ENCODE results near the gene SCLT1.
"Not testable (repeated sequence)": the region's sequence is repeated elsewhere in the genome, so short reads cannot be mapped to it uniquely, and the experiment has no call there.

Gene SCLT1

DNA sequence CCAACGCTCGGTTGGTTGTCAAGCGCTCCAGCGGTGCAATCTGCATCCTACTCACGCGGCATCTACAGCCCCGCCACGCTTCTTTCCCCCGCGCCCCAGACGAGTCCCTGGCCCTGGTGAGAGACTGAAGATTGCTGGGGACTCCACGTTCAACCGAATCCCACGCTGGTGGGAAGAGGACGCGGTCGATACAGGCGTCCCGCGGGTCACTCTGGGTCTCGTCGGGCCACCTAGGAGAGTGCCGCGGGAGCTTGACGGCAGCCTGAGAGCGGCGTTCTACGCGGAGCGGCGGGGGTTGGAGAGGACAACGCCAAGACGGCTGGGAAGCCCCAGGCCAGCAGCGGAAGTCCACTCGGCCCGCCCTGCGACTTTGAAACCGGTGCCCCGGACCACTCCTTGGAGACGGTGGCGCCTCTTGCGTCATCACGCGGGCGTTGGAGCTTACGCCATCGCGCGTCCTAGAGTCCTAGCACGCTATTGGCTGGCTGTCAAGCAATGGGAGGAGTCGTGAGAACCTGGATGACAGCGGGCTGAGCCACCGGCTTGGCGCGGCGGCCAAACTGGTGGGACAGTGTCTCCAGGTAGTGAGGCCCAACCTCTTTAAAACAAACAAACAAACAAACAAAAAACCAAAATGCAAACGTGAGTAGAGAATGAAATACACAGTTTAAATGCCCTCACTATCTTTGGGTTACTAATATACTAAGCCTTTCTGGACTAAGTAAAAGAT is at the start of gene SCLT1:
TSS of gene SCLT1 (minus strand) at position 349 of the 730 bp plus-strand sequence. CDS start 436 bp downstream, outside the sequence.
- peak; percentile 95 for DNase-seq (ENCODE audit: low read depth, low spot score)
- no peak within 1 kb of the TSS for H3K27ac ChIP-seq (ENCODE audit: low read length)
- H3K36me3 ChIP-seq (ENCODE audit: control insufficient read depth, insufficient read depth, low read length), result no peaks in the 10 kb centered on the region
- H3K4me1 ChIP-seq (ENCODE audit: control insufficient read depth, insufficient read depth, low read length), result no peaks in the 10 kb centered on the region
- no peaks in the 10 kb centered on the region for H3K27me3 ChIP-seq (ENCODE audit: control insufficient read depth, insufficient read depth, low read length)
- H3K4me3 ChIP-seq (ENCODE audit: low read length), result peak within 1 kb of the TSS; percentile 70; the same call in 1 of the 2 replicates
- H3K9me3 ChIP-seq (ENCODE audit: control insufficient read depth, insufficient read depth, low read length), result no peaks in the 10 kb centered on the region
- no CpG with 5 or more reads among the region's 57 CpGs for WGBS (ENCODE audit: insufficient coverage, insufficient read length)

DNA sequence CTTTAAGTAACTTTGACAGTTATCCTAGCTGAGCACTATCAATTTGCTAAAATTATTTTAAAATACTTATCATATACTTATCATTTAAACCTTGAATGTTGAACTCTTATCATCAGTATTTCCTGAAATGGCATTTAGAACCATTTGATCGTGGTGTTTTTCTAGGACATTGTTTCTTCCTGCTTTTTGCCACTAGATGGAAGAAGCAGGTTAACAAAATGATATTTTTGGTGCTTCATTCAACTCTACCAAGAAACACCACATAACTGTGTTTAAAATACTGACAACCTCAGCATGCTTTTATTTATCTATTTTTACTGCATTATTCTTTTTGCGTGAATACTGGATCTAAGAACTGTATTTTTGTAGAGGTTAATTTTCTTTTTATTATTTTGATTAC is 47.2 kb upstream of the SCLT1 start:
- no peaks in the 10 kb centered on the region for H3K36me3 ChIP-seq (ENCODE audit: control insufficient read depth, insufficient read depth, low read length)
- whole genome bisulfite sequencing (ENCODE audit: insufficient coverage, insufficient read length), result no CpG with 5 or more reads among the region's 2 CpGs
- H3K27me3 ChIP-seq (ENCODE audit: control insufficient read depth, insufficient read depth, low read length), result no peaks in the 10 kb centered on the region
- no peak overlapping the region for H3K27ac ChIP-seq (ENCODE audit: low read length)
- no peak overlapping the region for H3K4me3 ChIP-seq (ENCODE audit: low read length)
- no peaks in the 10 kb centered on the region for H3K4me1 ChIP-seq (ENCODE audit: control insufficient read depth, insufficient read depth, low read length)
- no peaks in the 10 kb centered on the region for H3K9me3 ChIP-seq (ENCODE audit: control insufficient read depth, insufficient read depth, low read length)
- DNase-seq (ENCODE audit: low read depth, low spot score), result no peak

DNA sequence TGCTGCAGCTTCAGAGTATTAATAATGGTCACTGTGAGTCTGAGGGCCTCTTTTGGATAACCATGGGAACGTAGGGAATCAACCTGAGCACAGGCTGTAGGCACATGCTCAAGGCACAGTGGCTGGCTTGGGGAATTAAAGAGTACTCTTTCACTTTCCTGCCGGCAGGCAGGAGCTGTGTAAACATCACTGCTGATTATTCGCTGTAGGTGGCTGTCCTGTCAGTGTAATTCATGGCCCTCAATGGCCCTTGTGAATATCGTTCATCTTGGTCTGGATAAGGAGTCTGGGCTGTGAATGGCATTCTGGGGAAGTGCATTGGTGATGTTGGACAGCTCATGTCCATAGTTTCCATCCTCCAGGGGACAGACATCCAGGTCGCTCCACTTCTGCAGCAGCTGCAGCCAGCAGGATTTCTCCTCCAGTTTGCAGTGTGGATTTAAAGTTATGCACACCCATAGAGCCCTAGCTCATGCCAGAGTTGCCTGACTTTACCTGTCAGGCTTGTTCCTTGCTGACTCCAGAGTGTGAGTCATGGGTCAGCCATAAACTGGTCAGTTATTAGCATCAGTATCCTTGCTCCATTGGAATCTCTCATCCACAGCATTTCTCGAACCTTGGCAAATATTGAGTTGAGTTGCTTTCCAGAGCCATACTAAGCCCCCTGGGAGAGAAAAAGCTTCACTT is 45.6 kb upstream of the SCLT1 start:
- no CpG with 5 or more reads among the region's 6 CpGs for WGBS (ENCODE audit: insufficient coverage, insufficient read length)
- Histone ChIP-seq H3K4me1 (ENCODE audit: control insufficient read depth, insufficient read depth, low read length) (no peaks in the 10 kb centered on the region), H3K9me3 (ENCODE audit: control insufficient read depth, insufficient read depth, low read length) (no peaks in the 10 kb centered on the region), H3K27me3 (ENCODE audit: control insufficient read depth, insufficient read depth, low read length) (no peaks in the 10 kb centered on the region), H3K27ac (ENCODE audit: low read length) (no peak overlapping the region), H3K36me3 (ENCODE audit: control insufficient read depth, insufficient read depth, low read length) (no peaks in the 10 kb centered on the region), H3K4me3 (ENCODE audit: low read length) (no peak overlapping the region)
- DNase-seq (ENCODE audit: low read depth, low spot score), result no peak

DNA sequence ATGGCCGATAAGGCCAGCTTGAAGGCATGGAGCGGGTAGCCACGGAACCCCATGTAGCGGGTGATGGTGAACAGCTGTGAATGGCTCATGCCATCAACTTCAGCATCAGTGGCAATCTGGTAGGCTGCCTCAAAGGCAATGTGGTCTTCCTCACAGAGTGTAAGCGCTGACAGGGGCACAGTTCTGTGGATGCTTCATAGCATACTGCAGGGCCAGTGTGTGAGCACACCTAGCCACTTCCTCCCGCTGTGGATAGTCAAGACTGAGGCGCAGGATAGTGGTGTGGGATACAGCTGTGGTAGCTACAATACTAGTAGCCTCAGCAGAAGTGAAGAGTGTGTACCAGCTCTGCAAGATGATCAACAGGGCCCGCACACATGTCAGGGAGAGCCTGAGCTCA is 43.1 kb upstream of the SCLT1 start:
- WGBS (ENCODE audit: insufficient coverage, insufficient read length), result no CpG with 5 or more reads among the region's 8 CpGs
- no peak for DNase-seq (ENCODE audit: low read depth, low spot score)
- no peak overlapping the region for H3K27ac ChIP-seq (ENCODE audit: low read length)

DNA sequence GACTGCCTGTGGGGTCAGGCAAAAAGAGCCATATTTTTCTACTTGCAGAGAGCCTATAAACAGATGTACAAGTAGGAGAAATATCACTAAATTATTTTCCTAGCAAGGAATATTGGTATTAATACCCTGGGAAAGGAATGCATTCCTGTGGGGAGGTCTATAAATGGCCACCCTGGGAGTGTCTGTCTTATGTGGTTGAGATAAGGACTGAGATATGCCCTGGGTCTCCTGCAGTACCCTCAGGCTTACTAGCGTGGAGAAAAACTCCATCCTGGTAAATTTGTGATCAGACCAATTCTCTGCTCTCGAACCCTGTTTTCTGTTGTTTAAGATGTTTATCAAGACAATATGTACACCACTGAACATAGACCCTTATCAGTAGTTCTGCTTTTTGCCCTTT is 38.0 kb upstream of the SCLT1 start:
- Histone ChIP-seq H3K36me3 (ENCODE audit: control insufficient read depth, insufficient read depth, low read length) (no peaks in the 10 kb centered on the region), H3K27me3 (ENCODE audit: control insufficient read depth, insufficient read depth, low read length) (no peaks in the 10 kb centered on the region), H3K27ac (ENCODE audit: low read length) (no peak overlapping the region), H3K4me1 (ENCODE audit: control insufficient read depth, insufficient read depth, low read length) (no peaks in the 10 kb centered on the region), H3K9me3 (ENCODE audit: control insufficient read depth, insufficient read depth, low read length) (no peaks in the 10 kb centered on the region), H3K4me3 (ENCODE audit: low read length) (no peak overlapping the region)
- no peak for DNase-seq (ENCODE audit: low read depth, low spot score)
- no CpG with 5 or more reads among the region's 2 CpGs for WGBS (ENCODE audit: insufficient coverage, insufficient read length)

More for the DNA sequence above, 43.1 kb upstream of the SCLT1 start:
- no peaks in the 10 kb centered on the region for H3K27me3 ChIP-seq (ENCODE audit: control insufficient read depth, insufficient read depth, low read length)
- H3K4me3 ChIP-seq (ENCODE audit: low read length), result no peak overlapping the region
- no peaks in the 10 kb centered on the region for H3K4me1 ChIP-seq (ENCODE audit: control insufficient read depth, insufficient read depth, low read length)
- H3K36me3 ChIP-seq (ENCODE audit: control insufficient read depth, insufficient read depth, low read length), result no peaks in the 10 kb centered on the region
- no peaks in the 10 kb centered on the region for H3K9me3 ChIP-seq (ENCODE audit: control insufficient read depth, insufficient read depth, low read length)

DNA sequence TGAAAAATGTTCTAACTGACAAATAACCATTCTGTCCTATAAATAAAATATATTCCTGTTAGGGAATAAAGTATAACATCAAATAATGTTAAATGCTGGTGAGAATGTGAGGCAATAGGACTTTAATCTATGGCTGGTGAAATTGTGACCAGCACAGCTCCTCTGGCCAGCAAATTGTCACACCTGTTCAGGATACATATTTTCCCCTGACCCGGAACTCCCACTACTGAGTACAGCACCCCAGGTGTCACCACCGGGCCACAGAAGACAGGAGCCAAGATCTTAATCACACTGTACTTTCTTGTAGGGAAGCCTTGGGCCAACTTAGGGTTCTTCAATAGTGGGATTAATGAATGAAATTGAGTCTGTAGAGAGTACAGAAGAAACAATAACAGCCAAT is 35.8 kb upstream of the SCLT1 start:
- H3K9me3 ChIP-seq (ENCODE audit: control insufficient read depth, insufficient read depth, low read length), result no peaks in the 10 kb centered on the region
- H3K27me3 ChIP-seq (ENCODE audit: control insufficient read depth, insufficient read depth, low read length), result no peaks in the 10 kb centered on the region
- no peaks in the 10 kb centered on the region for H3K4me1 ChIP-seq (ENCODE audit: control insufficient read depth, insufficient read depth, low read length)
- no peak for DNase-seq (ENCODE audit: low read depth, low spot score)
- H3K36me3 ChIP-seq (ENCODE audit: control insufficient read depth, insufficient read depth, low read length), result no peaks in the 10 kb centered on the region
- H3K27ac ChIP-seq (ENCODE audit: low read length), result no peak overlapping the region
- no peak overlapping the region for H3K4me3 ChIP-seq (ENCODE audit: low read length)
- no CpG with 5 or more reads among the region's 2 CpGs for WGBS (ENCODE audit: insufficient coverage, insufficient read length)

DNA sequence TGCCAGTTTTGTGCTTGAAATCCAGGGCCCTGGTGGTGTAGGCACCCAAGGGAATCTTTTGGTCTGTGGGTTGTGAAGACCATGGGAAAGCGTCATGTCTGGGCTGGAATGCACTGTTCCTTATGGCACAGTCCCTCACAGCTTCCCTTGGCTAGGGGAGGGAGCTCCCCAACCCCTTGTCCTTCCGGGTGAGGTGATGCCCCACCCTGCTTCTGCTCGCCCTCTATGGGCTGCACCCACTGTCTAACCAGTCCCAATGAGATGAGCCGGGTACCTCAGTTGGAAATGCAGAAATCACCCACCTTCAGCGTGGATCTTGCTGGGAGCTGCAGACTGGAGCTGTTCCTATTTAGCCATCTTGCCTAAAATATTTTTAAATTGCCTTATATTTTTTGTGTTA is 33.3 kb upstream of the SCLT1 start:
- H3K27me3 ChIP-seq (ENCODE audit: control insufficient read depth, insufficient read depth, low read length); H3K9me3 ChIP-seq (ENCODE audit: control insufficient read depth, insufficient read depth, low read length): not testable (repeated sequence)
- no CpG with 5 or more reads among the region's 5 CpGs for WGBS (ENCODE audit: insufficient coverage, insufficient read length)

DNA sequence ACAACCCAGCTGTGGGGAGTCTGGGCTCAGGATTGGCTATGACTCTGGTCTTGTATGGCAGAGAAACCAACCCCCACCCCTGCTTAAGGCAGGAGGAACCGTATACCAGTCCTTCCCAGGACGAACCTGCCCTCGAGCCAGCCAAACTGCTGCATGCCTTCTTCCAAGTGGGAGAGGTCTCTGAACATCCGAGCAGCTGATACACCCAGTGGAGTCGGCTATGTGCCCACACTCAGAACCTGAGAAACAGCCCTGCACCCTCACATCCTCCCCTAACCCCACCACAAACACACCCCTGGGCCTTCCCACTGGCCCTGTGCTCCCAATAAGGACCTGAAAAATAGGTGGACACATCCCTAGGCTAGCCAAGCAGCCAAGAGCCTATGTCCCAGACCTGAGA is 24.4 kb upstream of the SCLT1 start:
- no peak overlapping the region for H3K4me3 ChIP-seq (ENCODE audit: low read length)
- H3K27ac ChIP-seq (ENCODE audit: low read length), result no peak overlapping the region
- no peaks in the 10 kb centered on the region for H3K27me3 ChIP-seq (ENCODE audit: control insufficient read depth, insufficient read depth, low read length)
- no peaks in the 10 kb centered on the region for H3K9me3 ChIP-seq (ENCODE audit: control insufficient read depth, insufficient read depth, low read length)
- no peaks in the 10 kb centered on the region for H3K36me3 ChIP-seq (ENCODE audit: control insufficient read depth, insufficient read depth, low read length)
- WGBS (ENCODE audit: insufficient coverage, insufficient read length), result no CpG with 5 or more reads among the region's 5 CpGs
- peaks cover 2% of the 10 kb centered on the region; the same call in 1 of the 2 replicates for H3K4me1 ChIP-seq (ENCODE audit: control insufficient read depth, insufficient read depth, low read length)
- DNase-seq (ENCODE audit: low read depth, low spot score), result no peak

More for the DNA sequence above, 33.3 kb upstream of the SCLT1 start:
- H3K4me3 ChIP-seq (ENCODE audit: low read length); H3K27ac ChIP-seq (ENCODE audit: low read length); H3K36me3 ChIP-seq (ENCODE audit: control insufficient read depth, insufficient read depth, low read length); H3K4me1 ChIP-seq (ENCODE audit: control insufficient read depth, insufficient read depth, low read length); DNase-seq (ENCODE audit: low read depth, low spot score): not testable (repeated sequence)

DNA sequence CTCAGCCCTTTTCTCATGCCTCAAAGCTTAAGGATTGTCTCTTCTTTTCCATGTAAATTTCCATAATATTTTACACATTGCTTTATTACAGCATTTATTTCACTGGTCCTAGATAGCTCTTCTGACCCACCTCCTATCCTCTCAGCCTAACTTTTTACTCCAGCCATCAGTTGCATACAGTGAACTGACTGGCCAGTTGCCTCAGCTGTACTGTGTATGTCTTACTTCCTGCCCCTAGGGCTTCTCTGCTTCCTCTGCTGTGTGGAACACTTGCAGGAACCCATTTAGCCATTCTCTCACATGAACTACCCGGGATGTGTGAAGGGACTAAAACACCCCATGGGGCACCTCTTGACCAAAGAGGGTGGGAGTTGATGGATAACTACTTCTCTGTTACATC is 20.6 kb upstream of the SCLT1 start:
- WGBS (ENCODE audit: insufficient coverage, insufficient read length), result no CpG with 5 or more reads among the region's 1 CpG
- peaks cover 2% of the 10 kb centered on the region; the same call in 1 of the 2 replicates for H3K4me1 ChIP-seq (ENCODE audit: control insufficient read depth, insufficient read depth, low read length)
- no peaks in the 10 kb centered on the region for H3K9me3 ChIP-seq (ENCODE audit: control insufficient read depth, insufficient read depth, low read length)
- H3K27ac ChIP-seq (ENCODE audit: low read length), result no peak overlapping the region
- no peaks in the 10 kb centered on the region for H3K27me3 ChIP-seq (ENCODE audit: control insufficient read depth, insufficient read depth, low read length)
- H3K36me3 ChIP-seq (ENCODE audit: control insufficient read depth, insufficient read depth, low read length), result no peaks in the 10 kb centered on the region
- DNase-seq (ENCODE audit: low read depth, low spot score), result no peak
- H3K4me3 ChIP-seq (ENCODE audit: low read length), result no peak overlapping the region

DNA sequence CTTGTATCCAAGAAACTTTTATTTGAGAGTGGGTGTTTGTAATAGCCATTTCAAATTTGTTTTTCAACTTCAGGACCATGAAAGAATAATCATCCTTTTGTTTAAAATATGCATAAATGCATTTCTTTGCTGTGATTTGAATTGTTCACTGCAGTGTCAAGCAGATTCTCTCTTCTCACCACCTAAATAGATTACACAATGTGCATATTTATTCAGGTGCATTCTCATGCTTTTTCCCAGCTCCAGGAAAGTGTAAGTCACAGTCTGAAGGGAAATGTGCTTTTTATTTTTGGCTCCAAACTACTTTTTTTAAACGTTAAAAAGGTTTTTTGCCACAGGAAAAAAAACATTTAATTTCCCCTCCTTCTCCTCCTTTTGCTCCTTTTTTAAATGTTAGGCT is 20.1 kb upstream of the SCLT1 start:
- Histone ChIP-seq H3K4me1 (ENCODE audit: control insufficient read depth, insufficient read depth, low read length) (peaks cover 2% of the 10 kb centered on the region; the same call in 1 of the 2 replicates), H3K9me3 (ENCODE audit: control insufficient read depth, insufficient read depth, low read length) (no peaks in the 10 kb centered on the region), H3K27me3 (ENCODE audit: control insufficient read depth, insufficient read depth, low read length) (no peaks in the 10 kb centered on the region), H3K4me3 (ENCODE audit: low read length) (no peak overlapping the region), H3K27ac (ENCODE audit: low read length) (no peak overlapping the region), H3K36me3 (ENCODE audit: control insufficient read depth, insufficient read depth, low read length) (no peaks in the 10 kb centered on the region)
- no peak for DNase-seq (ENCODE audit: low read depth, low spot score)
- WGBS (ENCODE audit: insufficient coverage, insufficient read length), result no CpG with 5 or more reads among the region's 1 CpG

Measured in iPS DF 6.9 (cell line).